Stomach (tissue), 4 donors: Measurements from ENCODE around the gene RGL3.

Source experiments
- CTCF ChIP-seq, 7 experiments: fragments of 450-650 bp in 4 of 7; fragments of 200-600 bp in 3 of 7; sonication (generic) in 3 of 7; IDR thresholded peaks; one replicate each; pipeline ENCODE4 v1.5.1; 2016 to 2019; ENCODE audit warnings: antibody characterized with exemption in 7 of 7, control low read depth in 2 of 7, mild to moderate bottlenecking in 1 of 7
- POLR2A ChIP-seq, 4 donors: fragments of 450-650 bp; IDR thresholded peaks; one replicate each; pipeline ENCODE4 v1.6.1; 2016; ENCODE audit warnings: antibody characterized with exemption in 4 of 4, control low read depth in 2 of 4, mild to moderate bottlenecking in 1 of 4, moderate library complexity in 1 of 4

- no peak for TF ChIP-seq CTCF (IDR thresholded peaks at IDR 0.05)
- TF ChIP-seq POLR2A (IDR thresholded peaks at IDR 0.05): no peak
Measured at GRCh38 chr19:11370744-11371143, 48.4 kb downstream of the RGL3 start.
